Left lung (tissue), 10 donors: ENCODE data around the gene EPHB2. TPM values are rescaled to one million over a fixed set of nuclear protein-coding genes. Genes with fewer than 3 reads are reported as not detected.
A peak's percentile ranks its signal among the peaks of the same experiment; 100 is the strongest.

Source experiments
- ATAC-seq: fragments of 200-7000 bp; cut with Tn5 transposase; one replicate; pipeline ENCODE4 v1.9.1; 2020; ENCODE audit warnings: moderate library complexity
- DNase-seq, 4 donors: peaks; one replicate each; pipeline ENCODE4 v3.0.0-alpha.2; 2013 to 2020
- H3K27ac ChIP-seq, 2 donors: fragments of 200-600 bp; sonication (generic) in 1 of 2; one replicate each; pipeline versions ENCODE4 v1.5.0 to v1.8.0; 2020 to 2021
- H3K27me3 ChIP-seq, 2 donors: fragments of 200-600 bp; sonication (generic) in 1 of 2; one replicate each; pipeline versions ENCODE4 v1.5.0 to v1.8.0; 2020 to 2021
- H3K36me3 ChIP-seq, 2 donors: fragments of 200-600 bp; sonication (generic) in 1 of 2; one replicate each; pipeline versions ENCODE4 v1.5.0 to v1.8.0; 2020 to 2021
- H3K4me1 ChIP-seq, 2 donors: fragments of 200-600 bp; one replicate each; pipeline ENCODE4 v1.8.0; 2021
- H3K4me3 ChIP-seq, 2 donors: fragments of 200-600 bp; sonication (generic) in 1 of 2; one replicate each; pipeline versions ENCODE4 v1.5.0 to v1.8.0; 2020 to 2021; ENCODE audit warnings: mild to moderate bottlenecking in 1 of 2
- H3K9me3 ChIP-seq, 2 donors: fragments of 200-600 bp; sonication (generic) in 1 of 2; one replicate each; pipeline versions ENCODE4 v1.5.0 to v1.8.0; 2020 to 2021
- intact Hi-C, 2 donors: fragments of 100-400 bp; cut with DNase I; formaldehyde crosslinking; loops; one replicate each; pipeline versions ENCODE4 v1.11.2 to v1.14.2; 2022
- polyA plus RNA-seq, 6 donors: library from polyadenylated mRNA; unstranded; fragments of 120-200 nt; gene quantifications; one replicate each; pipeline ENCODE4 v1.2.1, GENCODE V29; 2013; ENCODE audit not compliant: insufficient read length in 6 of 6
- total RNA-seq, 2 donors: library from RNA; stranded (reverse); fragmentation: NEBNext Ultra II Directional; extraction: Animal tissue kit (Norgen Biotek cat#: 25700); gene quantifications; one replicate each; pipeline ENCODE4 v1.2.1, GENCODE V29; 2021
- TF ChIP-seq, protein P1 (sequence below), 2 donors: fragments of 200-600 bp; sonication (generic) in 1 of 2; IDR thresholded peaks; one replicate each; pipeline versions ENCODE4 v1.5.0 to v1.8.0; 2021; ENCODE audit warnings: antibody characterized with exemption in 2 of 2
- donor health status: DM: no; HTN: yes; CAD: no.
- donor health status: DM: no; HTN: no; CAD: no.

Gene EPHB2
- total and polyA plus RNA-seq, 8 donors: 11.3 to 21.0 (median 17.2) TPM

DNA sequence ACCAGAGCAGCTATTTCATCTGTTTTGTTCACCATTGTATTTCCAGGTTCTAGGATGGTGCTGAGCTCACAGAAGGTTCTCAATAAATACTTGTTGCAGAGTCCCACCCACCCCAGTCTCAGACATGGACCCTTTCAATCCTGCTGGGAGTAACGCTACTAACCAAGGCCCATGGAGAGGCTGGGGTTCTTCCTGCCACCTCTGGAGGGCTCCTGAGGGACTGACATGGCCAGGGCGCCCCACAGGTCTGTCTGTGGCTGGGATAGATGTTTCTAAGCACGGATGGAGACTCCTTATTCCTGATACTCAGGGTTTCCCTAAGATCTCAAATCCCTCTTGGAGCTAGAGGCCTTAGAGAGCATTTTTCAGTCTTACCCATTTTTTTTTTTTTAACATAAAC is 87.4 kb downstream of the EPHB2 start:
- TF ChIP-seq, protein P1, sequence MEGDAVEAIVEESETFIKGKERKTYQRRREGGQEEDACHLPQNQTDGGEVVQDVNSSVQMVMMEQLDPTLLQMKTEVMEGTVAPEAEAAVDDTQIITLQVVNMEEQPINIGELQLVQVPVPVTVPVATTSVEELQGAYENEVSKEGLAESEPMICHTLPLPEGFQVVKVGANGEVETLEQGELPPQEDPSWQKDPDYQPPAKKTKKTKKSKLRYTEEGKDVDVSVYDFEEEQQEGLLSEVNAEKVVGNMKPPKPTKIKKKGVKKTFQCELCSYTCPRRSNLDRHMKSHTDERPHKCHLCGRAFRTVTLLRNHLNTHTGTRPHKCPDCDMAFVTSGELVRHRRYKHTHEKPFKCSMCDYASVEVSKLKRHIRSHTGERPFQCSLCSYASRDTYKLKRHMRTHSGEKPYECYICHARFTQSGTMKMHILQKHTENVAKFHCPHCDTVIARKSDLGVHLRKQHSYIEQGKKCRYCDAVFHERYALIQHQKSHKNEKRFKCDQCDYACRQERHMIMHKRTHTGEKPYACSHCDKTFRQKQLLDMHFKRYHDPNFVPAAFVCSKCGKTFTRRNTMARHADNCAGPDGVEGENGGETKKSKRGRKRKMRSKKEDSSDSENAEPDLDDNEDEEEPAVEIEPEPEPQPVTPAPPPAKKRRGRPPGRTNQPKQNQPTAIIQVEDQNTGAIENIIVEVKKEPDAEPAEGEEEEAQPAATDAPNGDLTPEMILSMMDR (IDR thresholded peaks at IDR 0.05): no peak
- H3K9me3 ChIP-seq: no peaks in the 10 kb centered on the region
- H3K4me1 ChIP-seq: peaks cover 0 to 5% of the 10 kb centered on the region in 2 donors
- intact Hi-C loops: no loop called here
- no peak for ATAC-seq
- no peak overlapping the region for H3K27ac ChIP-seq
- H3K27me3 ChIP-seq: peaks cover 0 to 9% of the 10 kb centered on the region in 2 donors
- H3K36me3 ChIP-seq: no peaks in the 10 kb centered on the region
- H3K4me3 ChIP-seq: no peak overlapping the region
- peak in 1 of 4 donors; percentile 8 for DNase-seq

- peaks cover 0 to 9% of the 10 kb centered on the region in 2 donors for H3K27me3 ChIP-seq
- H3K27ac ChIP-seq: no peak overlapping the region
- TF ChIP-seq, protein P1 (IDR thresholded peaks at IDR 0.05): no peak
- no peaks in the 10 kb centered on the region for H3K9me3 ChIP-seq
- peak in 1 of 4 donors; percentile 54 for DNase-seq
- intact Hi-C loops: no loop called here
- ATAC-seq: no peak
- no peak overlapping the region for H3K4me3 ChIP-seq
- H3K36me3 ChIP-seq: no peaks in the 10 kb centered on the region
- no peaks in the 10 kb centered on the region for H3K4me1 ChIP-seq
Measured at GRCh38 chr1:22799971-22800370, 89.3 kb downstream of the EPHB2 start.

DNA sequence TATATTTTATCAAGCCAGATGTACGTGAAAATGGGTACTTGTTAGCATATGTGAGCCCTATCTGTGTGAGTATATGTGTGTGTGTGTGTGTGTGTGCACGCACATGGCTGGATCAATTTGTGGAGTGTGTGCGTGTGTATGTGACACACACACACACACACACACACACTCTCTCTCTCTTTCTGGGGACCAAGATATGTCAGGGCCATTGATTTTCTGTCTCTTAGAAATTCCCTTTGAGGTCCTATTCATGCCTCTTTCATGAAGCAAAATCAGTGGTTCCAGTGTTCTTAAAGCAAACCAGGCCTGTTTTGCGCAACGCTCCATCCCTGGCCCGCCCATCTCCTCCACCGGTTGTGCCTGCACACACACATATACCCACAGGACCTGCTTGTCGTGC is 90.0 kb downstream of the EPHB2 start:
- H3K9me3 ChIP-seq: no peaks in the 10 kb centered on the region
- no peak overlapping the region for H3K4me3 ChIP-seq
- no peak overlapping the region for H3K27ac ChIP-seq
- TF ChIP-seq, protein P1 (IDR thresholded peaks at IDR 0.05): no peak
- H3K4me1 ChIP-seq: no peaks in the 10 kb centered on the region
- peaks cover 0 to 9% of the 10 kb centered on the region in 2 donors for H3K27me3 ChIP-seq
- ATAC-seq: no peak
- no peak for DNase-seq
- no peaks in the 10 kb centered on the region for H3K36me3 ChIP-seq
- intact Hi-C loops: no loop called here

GRCh38 chr1:22801347-22801746 is 90.7 kb downstream of the EPHB2 start:
- Histone ChIP-seq H3K36me3 (no peaks in the 10 kb centered on the region), H3K27ac (no peak overlapping the region), H3K4me3 (no peak overlapping the region), H3K9me3 (no peaks in the 10 kb centered on the region), H3K27me3 (peaks cover 0 to 9% of the 10 kb centered on the region in 2 donors), H3K4me1 (no peaks in the 10 kb centered on the region)
- DNase-seq: no peak
- no peak for ATAC-seq
- intact Hi-C loops: no loop called here
- TF ChIP-seq, protein P1 (IDR thresholded peaks at IDR 0.05): no peak

DNA sequence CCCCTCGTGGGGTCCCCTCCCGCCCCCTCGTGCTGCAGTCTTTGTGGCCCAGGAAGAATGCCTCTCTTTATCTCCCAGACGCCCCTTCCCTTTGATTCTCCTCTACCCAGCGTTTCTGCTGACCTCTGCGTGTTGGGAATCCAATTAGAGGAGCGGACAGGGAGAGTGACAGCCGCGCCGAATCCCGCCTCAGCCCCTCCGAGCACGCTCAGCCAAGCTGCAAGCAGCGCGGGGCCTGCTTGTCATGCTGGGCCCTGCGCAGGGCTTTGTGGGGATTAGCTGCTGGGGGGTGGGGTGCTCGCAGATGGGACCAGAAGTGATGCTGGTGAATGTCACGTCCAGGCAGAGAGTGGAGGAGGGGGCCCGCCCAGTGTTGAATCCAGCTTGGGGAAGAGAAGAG is 91.1 kb downstream of the EPHB2 start:
- Histone ChIP-seq H3K27ac (no peak overlapping the region), H3K4me1 (no peaks in the 10 kb centered on the region), H3K9me3 (no peaks in the 10 kb centered on the region), H3K4me3 (no peak overlapping the region), H3K27me3 (peaks cover 0 to 9% of the 10 kb centered on the region in 2 donors), H3K36me3 (no peaks in the 10 kb centered on the region)
- peak in 1 of 4 donors; percentile 60 for DNase-seq
- intact Hi-C loops: no loop called here
- ATAC-seq: no peak
- TF ChIP-seq, protein P1 (IDR thresholded peaks at IDR 0.05): no peak
